ENCODE data around the gene MUC5B. TPM values are rescaled to one million over a fixed set of nuclear protein-coding genes. Genes with fewer than 3 reads are reported as not detected.

The MUC5B gene
- total RNA-seq, 1 donor from 2014 or later, result 0.25 TPM

DNA sequence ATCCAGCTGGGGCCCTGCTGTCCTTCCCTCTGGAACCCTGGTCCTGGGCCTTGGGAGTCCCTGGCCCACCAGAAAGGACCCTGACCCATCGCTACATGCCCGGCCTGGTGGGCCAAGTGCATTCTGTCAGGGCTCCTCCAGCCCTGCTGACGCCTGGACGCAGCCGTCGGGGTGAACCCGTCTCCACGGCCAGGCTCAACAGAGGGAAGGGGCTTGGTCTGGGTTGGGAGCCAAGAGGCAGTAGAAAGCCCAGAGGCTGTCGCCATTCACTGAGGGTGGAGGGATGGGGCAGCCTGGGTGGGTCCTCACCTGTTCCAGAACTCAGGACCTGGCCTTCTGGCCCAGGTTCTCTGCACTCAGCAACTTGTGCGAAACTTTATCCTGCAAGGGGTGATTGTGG, 47.6 kb downstream of the MUC5B start:
- Histone ChIP-seq H3K4me3 (no peak overlapping the region), H3K27ac (no peak overlapping the region), H3K4me1 (no peaks in the 10 kb centered on the region), H3K9me3 (no peaks in the 10 kb centered on the region), H3K36me3 (peaks cover 0 to 14% of the 10 kb centered on the region in 2 donors), H3K27me3 (no peaks in the 10 kb centered on the region)
- intact Hi-C loops (cut with DNase I), result no loop called here
- DNase-seq (ENCODE audit: extremely low spot score in 2 of 2), result no peak
- TF ChIP-seq, protein P1, sequence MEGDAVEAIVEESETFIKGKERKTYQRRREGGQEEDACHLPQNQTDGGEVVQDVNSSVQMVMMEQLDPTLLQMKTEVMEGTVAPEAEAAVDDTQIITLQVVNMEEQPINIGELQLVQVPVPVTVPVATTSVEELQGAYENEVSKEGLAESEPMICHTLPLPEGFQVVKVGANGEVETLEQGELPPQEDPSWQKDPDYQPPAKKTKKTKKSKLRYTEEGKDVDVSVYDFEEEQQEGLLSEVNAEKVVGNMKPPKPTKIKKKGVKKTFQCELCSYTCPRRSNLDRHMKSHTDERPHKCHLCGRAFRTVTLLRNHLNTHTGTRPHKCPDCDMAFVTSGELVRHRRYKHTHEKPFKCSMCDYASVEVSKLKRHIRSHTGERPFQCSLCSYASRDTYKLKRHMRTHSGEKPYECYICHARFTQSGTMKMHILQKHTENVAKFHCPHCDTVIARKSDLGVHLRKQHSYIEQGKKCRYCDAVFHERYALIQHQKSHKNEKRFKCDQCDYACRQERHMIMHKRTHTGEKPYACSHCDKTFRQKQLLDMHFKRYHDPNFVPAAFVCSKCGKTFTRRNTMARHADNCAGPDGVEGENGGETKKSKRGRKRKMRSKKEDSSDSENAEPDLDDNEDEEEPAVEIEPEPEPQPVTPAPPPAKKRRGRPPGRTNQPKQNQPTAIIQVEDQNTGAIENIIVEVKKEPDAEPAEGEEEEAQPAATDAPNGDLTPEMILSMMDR (IDR thresholded peaks at IDR 0.05), result no peak
- TF ChIP-seq POLR2A (IDR thresholded peaks at IDR 0.05), result no peak
- TF ChIP-seq POLR2AphosphoS5 (IDR thresholded peaks at IDR 0.05; ENCODE audit: insufficient read depth in 1 of 2, low read depth in 1 of 2), result no peak

DNA sequence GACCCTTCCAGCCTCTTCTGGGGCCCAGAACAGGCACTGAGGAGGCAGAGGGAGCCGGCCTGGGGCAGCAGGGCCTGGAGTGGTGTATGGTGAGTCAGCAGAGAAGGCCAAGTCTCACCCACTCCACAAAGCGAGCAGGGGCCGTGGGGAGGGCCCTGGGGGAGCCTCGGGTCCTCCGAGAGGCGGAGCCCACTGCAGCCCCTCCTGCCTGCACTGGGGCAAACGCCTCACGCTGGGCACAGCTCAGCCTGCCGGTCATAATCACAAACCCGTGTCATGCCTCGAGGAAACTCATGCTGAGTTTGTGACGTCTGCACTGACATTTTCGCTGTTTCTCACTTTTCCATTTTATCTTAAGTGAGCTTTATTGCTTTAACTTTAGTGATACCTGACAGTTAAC, 48.1 kb downstream of the MUC5B start:
- no peak overlapping the region for H3K4me3 ChIP-seq
- no peaks in the 10 kb centered on the region for H3K4me1 ChIP-seq
- no peak for DNase-seq (ENCODE audit: extremely low spot score in 2 of 2)
- H3K9me3 ChIP-seq, result no peaks in the 10 kb centered on the region
- TF ChIP-seq, protein P1 (IDR thresholded peaks at IDR 0.05), result no peak
- no peak for TF ChIP-seq POLR2AphosphoS5 (IDR thresholded peaks at IDR 0.05; ENCODE audit: insufficient read depth in 1 of 2, low read depth in 1 of 2)
- no peak for TF ChIP-seq POLR2A (IDR thresholded peaks at IDR 0.05)
- H3K36me3 ChIP-seq, result peaks cover 0 to 19% of the 10 kb centered on the region in 2 donors
- H3K27ac ChIP-seq, result no peak overlapping the region
- H3K27me3 ChIP-seq, result no peaks in the 10 kb centered on the region
- intact Hi-C loops (cut with DNase I), result no loop called here

DNA sequence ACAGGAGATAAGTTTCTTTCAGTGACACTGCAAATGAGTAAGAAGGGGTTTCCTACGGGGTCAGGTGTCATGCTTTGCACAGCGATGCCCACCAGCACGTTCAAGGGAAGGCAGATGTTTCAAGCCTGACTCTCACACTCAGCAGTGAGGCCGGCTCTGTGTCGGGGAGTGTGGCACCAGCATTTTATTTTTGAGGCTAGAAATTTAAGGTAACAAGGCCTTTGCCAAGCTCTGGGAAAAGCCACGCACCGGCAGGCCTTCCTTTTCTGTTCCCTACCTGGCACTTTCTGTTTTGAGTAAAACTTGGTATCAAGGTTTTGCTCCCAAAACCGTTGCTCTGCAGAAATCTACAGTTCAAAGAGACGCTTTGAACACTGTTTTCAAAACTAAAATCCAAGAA, 48.5 kb downstream of the MUC5B start:
- H3K27me3 ChIP-seq, result no peaks in the 10 kb centered on the region
- peaks cover 0 to 21% of the 10 kb centered on the region in 2 donors for H3K36me3 ChIP-seq
- intact Hi-C loops (cut with DNase I), result no loop called here
- TF ChIP-seq, protein P1 (IDR thresholded peaks at IDR 0.05), result no peak
- TF ChIP-seq POLR2AphosphoS5 (IDR thresholded peaks at IDR 0.05; ENCODE audit: insufficient read depth in 1 of 2, low read depth in 1 of 2) (no peak), POLR2A (IDR thresholded peaks at IDR 0.05) (no peak)
- no peak for DNase-seq (ENCODE audit: extremely low spot score in 2 of 2)
- no peak overlapping the region for H3K4me3 ChIP-seq
- H3K4me1 ChIP-seq, result no peaks in the 10 kb centered on the region
- H3K27ac ChIP-seq, result no peak overlapping the region
- no peaks in the 10 kb centered on the region for H3K9me3 ChIP-seq

DNA sequence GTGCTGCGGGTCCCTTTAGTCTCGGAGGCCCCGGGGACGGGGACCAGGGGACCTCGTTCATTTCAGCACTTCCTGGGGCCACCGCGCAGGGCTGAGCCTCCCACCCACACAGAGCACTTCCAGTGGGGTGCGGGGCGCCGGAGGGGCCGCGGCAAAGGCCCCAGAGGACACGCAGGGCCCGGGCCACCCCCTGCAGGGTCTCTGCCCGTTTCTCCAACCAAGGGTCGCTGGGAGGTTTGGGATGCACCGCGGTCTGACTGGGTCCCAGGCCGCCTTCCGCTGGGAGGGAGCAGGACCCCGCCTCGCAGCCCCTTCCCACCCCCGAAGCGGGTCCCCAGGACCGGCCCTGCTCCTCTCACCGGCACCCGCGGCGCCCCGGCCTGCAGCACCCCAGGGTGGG, 49.1 kb downstream of the MUC5B start:
- TF ChIP-seq, protein P1 (IDR thresholded peaks at IDR 0.05), result no peak
- TF ChIP-seq POLR2AphosphoS5 (IDR thresholded peaks at IDR 0.05; ENCODE audit: insufficient read depth in 1 of 2, low read depth in 1 of 2) (no peak), POLR2A (IDR thresholded peaks at IDR 0.05) (no peak)
- DNase-seq (ENCODE audit: extremely low spot score in 2 of 2), result no peak
- Histone ChIP-seq H3K36me3 (peaks cover 0 to 26% of the 10 kb centered on the region in 2 donors), H3K4me3 (no peak overlapping the region), H3K27me3 (no peaks in the 10 kb centered on the region), H3K4me1 (no peaks in the 10 kb centered on the region), H3K27ac (no peak overlapping the region), H3K9me3 (no peaks in the 10 kb centered on the region)
- intact Hi-C loops (cut with DNase I), result no loop called here

- no peak for DNase-seq (ENCODE audit: extremely low spot score in 2 of 2)
- Histone ChIP-seq H3K36me3 (peaks cover 0 to 31% of the 10 kb centered on the region in 2 donors), H3K27me3 (no peaks in the 10 kb centered on the region), H3K4me3 (no peak overlapping the region), H3K9me3 (no peaks in the 10 kb centered on the region), H3K27ac (no peak overlapping the region), H3K4me1 (no peaks in the 10 kb centered on the region)
- intact Hi-C loops (cut with DNase I), result no loop called here
- TF ChIP-seq, protein P1 (IDR thresholded peaks at IDR 0.05), result no peak
- TF ChIP-seq POLR2AphosphoS5 (IDR thresholded peaks at IDR 0.05; ENCODE audit: insufficient read depth in 1 of 2, low read depth in 1 of 2) (no peak), POLR2A (IDR thresholded peaks at IDR 0.05) (no peak)
These were observed 49.7 kb downstream of the MUC5B start for GRCh38 chr11:1272531-1272930.

All from vagina (tissue), 2 donors.